CD4-positive, alpha-beta memory T cell (primary cell): Measurements from ENCODE around the gene GAREM1. TPM values are rescaled to one million over a fixed set of nuclear protein-coding genes. Genes with fewer than 3 reads are reported as not detected.

Experiments
- CTCF ChIA-PET: fragments of 350-600 bp; sonication (Branson Sonifier 250); formaldehyde crosslinking; loops from one replicate; lab custom pipeline; 2021; ENCODE audit warnings: inconsistent platforms; ENCODE audit not compliant: partially characterized antibody; lab: Charles Lee
- POLR2A ChIA-PET: fragments of 350-600 bp; sonication (Branson Sonifier 250); formaldehyde crosslinking; loops from one replicate; lab custom pipeline; 2021; ENCODE audit not compliant: partially characterized antibody; lab: Charles Lee
- DNase-seq, 5 donors: peaks; one replicate each; pipeline versions ENCODE4 v3.0.0 to v3.0.0-alpha.2; 2020 to 2022; ENCODE audit warnings: mixed read lengths in 1 of 5
- H3K27ac ChIP-seq: one replicate; pipeline ENCODE4 v1.7.0; 2013; ENCODE audit warnings: low read depth, low read length
- H3K27me3 ChIP-seq: 2 replicates; pipeline ENCODE4 v1.7.0; 2013; ENCODE audit warnings: mild to moderate bottlenecking, low read length, moderate library complexity; ENCODE audit not compliant: insufficient read depth
- H3K36me3 ChIP-seq: 2 replicates; pipeline ENCODE4 v1.7.0; 2013; ENCODE audit warnings: mild to moderate bottlenecking, low read length, moderate library complexity; ENCODE audit not compliant: insufficient read depth
- H3K4me1 ChIP-seq: 2 replicates; pipeline ENCODE4 v1.7.0; 2013; ENCODE audit warnings: mild to moderate bottlenecking, low read length, moderate library complexity; ENCODE audit not compliant: insufficient read depth
- H3K4me3 ChIP-seq, 2 donors: one replicate each; pipeline ENCODE4 v1.7.0; 2013; ENCODE audit warnings: low read length in 2 of 2, mild to moderate bottlenecking in 1 of 2
- H3K9me3 ChIP-seq, 2 donors: one replicate each; pipeline ENCODE4 v1.7.0; 2013; ENCODE audit warnings: low read length in 2 of 2, control low read depth in 1 of 2; ENCODE audit not compliant: control insufficient read depth in 1 of 2
- H3K27ac Mint-ChIP-seq, 7 donors: one replicate each; pipeline ENCODE4 v1.8.0; 2020 to 2021; ENCODE audit warnings: mixed read lengths in 7 of 7, mild to moderate bottlenecking in 6 of 7, inconsistent platforms in 3 of 7, moderate library complexity in 3 of 7
- H3K27me3 Mint-ChIP-seq, 2 donors: one replicate each; pipeline ENCODE4 v1.8.0; 2020 to 2021; ENCODE audit warnings: mixed read lengths in 2 of 2
- H3K36me3 Mint-ChIP-seq, 2 donors: one replicate each; pipeline ENCODE4 v1.8.0; 2020 to 2021; ENCODE audit warnings: mixed read lengths in 2 of 2, inconsistent platforms in 1 of 2, mild to moderate bottlenecking in 1 of 2
- H3K4me1 Mint-ChIP-seq, 4 donors: one replicate each; pipeline ENCODE4 v1.8.0; 2020 to 2021; ENCODE audit warnings: mixed read lengths in 4 of 4, mild to moderate bottlenecking in 1 of 4
- H3K4me3 Mint-ChIP-seq, 8 donors: one replicate each; pipeline ENCODE4 v1.8.0; 2020 to 2021; ENCODE audit warnings: mixed read lengths in 8 of 8, mild to moderate bottlenecking in 7 of 8, moderate library complexity in 6 of 8, inconsistent platforms in 3 of 8
- H3K9me3 Mint-ChIP-seq, 8 donors: one replicate each; pipeline ENCODE4 v1.8.0; 2020 to 2021; ENCODE audit warnings: mixed read lengths in 8 of 8, mild to moderate bottlenecking in 5 of 8, inconsistent platforms in 3 of 8, moderate library complexity in 1 of 8
- intact Hi-C: fragments of 100-400 bp; cut with micrococcal nuclease; formaldehyde crosslinking; loops from one replicate; pipeline ENCODE4 v1.15.1; 2023
- polyA plus RNA-seq, 2 donors: library from polyadenylated mRNA; unstranded; fragments of 300-500 nt; fragmentation: Illumina TruSeq; gene quantifications; one replicate each; pipeline ENCODE4 v1.2.3, GENCODE V29; 2021
- total RNA-seq, 2 experiments: library from RNA; stranded (reverse); gene quantifications; one replicate each; pipeline ENCODE4 v1.2.3, GENCODE V29; 2021

GAREM1 gene
- total and polyA plus RNA-seq, 4 experiments from 2014 or later = 0.28 to 1.1 (median 0.52) TPM; not detected in 1

GRCh38 chr18:32445846-32446245 is 24.8 kb downstream of the GAREM1 start:
- intact Hi-C loops = no loop called here
- POLR2A ChIA-PET = no interaction called here
- CTCF ChIA-PET = no interaction called here

GRCh38 chr18:32443706-32444215 is 26.9 kb downstream of the GAREM1 start:
- Mint-ChIP-seq H3K27ac (no peak overlapping the region), H3K4me3 (no peak overlapping the region), H3K27me3 (peaks cover 0 to 5% of the 10 kb centered on the region in 2 donors), H3K36me3 (no peaks in the 10 kb centered on the region), H3K4me1 (no peaks in the 10 kb centered on the region), H3K9me3 (no peaks in the 10 kb centered on the region)
- Histone ChIP-seq H3K4me3 (no peak overlapping the region), H3K27ac (no peak overlapping the region), H3K27me3 (no peaks in the 10 kb centered on the region), H3K36me3 (no peaks in the 10 kb centered on the region), H3K9me3 (no peaks in the 10 kb centered on the region), H3K4me1 (no peaks in the 10 kb centered on the region)
- POLR2A ChIA-PET = no interaction called here
- intact Hi-C loops = no loop called here
- CTCF ChIA-PET = no interaction called here
- no peak for DNase-seq

More at GRCh38 chr18:32445846-32446245, 24.8 kb downstream of the GAREM1 start:
- Histone ChIP-seq H3K4me1 (no peaks in the 10 kb centered on the region), H3K36me3 (no peaks in the 10 kb centered on the region), H3K9me3 (no peaks in the 10 kb centered on the region), H3K4me3 (no peak overlapping the region), H3K27me3 (no peaks in the 10 kb centered on the region), H3K27ac (no peak overlapping the region)
- no peaks in the 10 kb centered on the region for H3K4me1 Mint-ChIP-seq
- no peaks in the 10 kb centered on the region for H3K9me3 Mint-ChIP-seq
- H3K4me3 Mint-ChIP-seq = no peak overlapping the region
- DNase-seq = no peak
- no peaks in the 10 kb centered on the region for H3K36me3 Mint-ChIP-seq
- H3K27ac Mint-ChIP-seq = no peak overlapping the region
- no peaks in the 10 kb centered on the region for H3K27me3 Mint-ChIP-seq

GRCh38 chr18:32443033-32443705 is 27.5 kb downstream of the GAREM1 start:
- no peak for DNase-seq
- no peak overlapping the region for H3K4me3 ChIP-seq
- no peaks in the 10 kb centered on the region for H3K4me1 ChIP-seq
- POLR2A ChIA-PET = no interaction called here
- Mint-ChIP-seq H3K27ac (no peak overlapping the region), H3K4me3 (no peak overlapping the region), H3K36me3 (no peaks in the 10 kb centered on the region), H3K4me1 (no peaks in the 10 kb centered on the region), H3K9me3 (no peaks in the 10 kb centered on the region), H3K27me3 (peaks cover 0 to 7% of the 10 kb centered on the region in 2 donors)
- CTCF ChIA-PET = no interaction called here
- H3K27me3 ChIP-seq = no peaks in the 10 kb centered on the region
- intact Hi-C loops = no loop called here
- H3K27ac ChIP-seq = no peak overlapping the region
- H3K36me3 ChIP-seq = no peaks in the 10 kb centered on the region
- H3K9me3 ChIP-seq = no peaks in the 10 kb centered on the region

- H3K27me3 Mint-ChIP-seq = peaks cover 0 to 7% of the 10 kb centered on the region in 2 donors
- Histone ChIP-seq H3K9me3 (no peaks in the 10 kb centered on the region), H3K27ac (no peak overlapping the region), H3K27me3 (no peaks in the 10 kb centered on the region), H3K4me3 (no peak overlapping the region), H3K36me3 (no peaks in the 10 kb centered on the region), H3K4me1 (no peaks in the 10 kb centered on the region)
- no peaks in the 10 kb centered on the region for H3K4me1 Mint-ChIP-seq
- ChIA-PET POLR2A (no interaction called here), CTCF (no interaction called here)
- H3K9me3 Mint-ChIP-seq = peaks cover 0 to 2% (median 0%) of the 10 kb centered on the region in 8 donors
- DNase-seq = no peak
- intact Hi-C loops = no loop called here
- no peak overlapping the region for H3K4me3 Mint-ChIP-seq
- H3K36me3 Mint-ChIP-seq = no peaks in the 10 kb centered on the region
- no peak overlapping the region for H3K27ac Mint-ChIP-seq
Measured at GRCh38 chr18:32442575-32442974, 28.1 kb downstream of the GAREM1 start.

- Histone ChIP-seq H3K9me3 (no peaks in the 10 kb centered on the region), H3K27ac (no peak overlapping the region), H3K36me3 (no peaks in the 10 kb centered on the region), H3K4me3 (no peak overlapping the region), H3K4me1 (no peaks in the 10 kb centered on the region), H3K27me3 (no peaks in the 10 kb centered on the region)
- Mint-ChIP-seq H3K27ac (no peak overlapping the region), H3K9me3 (peaks cover 0 to 5% (median 0%) of the 10 kb centered on the region in 8 donors), H3K27me3 (peaks cover 0 to 7% of the 10 kb centered on the region in 2 donors), H3K4me3 (no peak overlapping the region), H3K36me3 (no peaks in the 10 kb centered on the region), H3K4me1 (no peaks in the 10 kb centered on the region)
- ChIA-PET POLR2A (no interaction called here), CTCF (no interaction called here)
- DNase-seq = no peak
- intact Hi-C loops = no loop called here
Measured at GRCh38 chr18:32441533-32441932, 29.1 kb downstream of the GAREM1 start.

GRCh38 chr18:32440518-32440917 is 30.2 kb downstream of the GAREM1 start:
- H3K4me3 ChIP-seq = no peak overlapping the region
- no peaks in the 10 kb centered on the region for H3K4me1 ChIP-seq
- DNase-seq = no peak
- intact Hi-C loops = no loop called here
- Mint-ChIP-seq H3K27ac (no peak overlapping the region), H3K4me1 (no peaks in the 10 kb centered on the region), H3K4me3 (no peak overlapping the region), H3K9me3 (peaks cover 0 to 5% (median 0%) of the 10 kb centered on the region in 8 donors), H3K27me3 (peaks cover 0 to 7% of the 10 kb centered on the region in 2 donors), H3K36me3 (no peaks in the 10 kb centered on the region)
- POLR2A ChIA-PET = no interaction called here
- no peaks in the 10 kb centered on the region for H3K9me3 ChIP-seq
- no peaks in the 10 kb centered on the region for H3K27me3 ChIP-seq
- no peak overlapping the region for H3K27ac ChIP-seq
- H3K36me3 ChIP-seq = no peaks in the 10 kb centered on the region
- CTCF ChIA-PET = interaction anchor here (1.0 to 1.5 kb wide), 2 partner anchors 11 to 110 kb away, joined by 3 read pairs; no protein-coding TSS in a partner anchor

GRCh38 chr18:32439802-32440201 is 30.9 kb downstream of the GAREM1 start:
- Mint-ChIP-seq H3K27me3 (peaks cover 0 to 7% of the 10 kb centered on the region in 2 donors), H3K9me3 (peaks cover 0 to 5% (median 0%) of the 10 kb centered on the region in 8 donors), H3K4me1 (no peaks in the 10 kb centered on the region), H3K27ac (no peak overlapping the region), H3K36me3 (no peaks in the 10 kb centered on the region), H3K4me3 (no peak overlapping the region)
- Histone ChIP-seq H3K36me3 (no peaks in the 10 kb centered on the region), H3K4me1 (no peaks in the 10 kb centered on the region), H3K27ac (no peak overlapping the region), H3K27me3 (no peaks in the 10 kb centered on the region), H3K9me3 (no peaks in the 10 kb centered on the region), H3K4me3 (no peak overlapping the region)
- POLR2A ChIA-PET = no interaction called here
- intact Hi-C loops = no loop called here
- CTCF ChIA-PET = interaction anchor here (1.0 to 1.5 kb wide), 2 partner anchors 11 to 110 kb away, joined by 3 read pairs; no protein-coding TSS in a partner anchor
- DNase-seq = no peak
